T-cell (primary cell): ENCODE data around the gene USH2A. TPM values are rescaled to one million over a fixed set of nuclear protein-coding genes. Genes with fewer than 3 reads are reported as not detected.

Source experiments
- ATAC-seq, 4 experiments: fragments of 200-7000 bp in 3 of 4; fragments of 150-1000 bp in 1 of 4; cut with Tn5 transposase; replicated peaks in 1 of 4; 1 replicate in 3 of 4; 2 replicates in 1 of 4; pipeline ENCODE4 v1.10.0; 2021; ENCODE audit warnings: moderate library complexity in 3 of 4, mild to moderate bottlenecking in 2 of 4, moderate number of reproducible peaks in 1 of 4
- CTCF ChIA-PET, 2 donors: fragments of 300-600 bp; sonication (Branson Sonifier 250); formaldehyde crosslinking; loops; one replicate each; lab custom pipeline; 2022; ENCODE audit warnings: antibody characterized with exemption in 2 of 2; lab: Charles Lee
- POLR2A ChIA-PET, 2 donors: fragments of 300-600 bp; sonication (Branson Sonifier 250); formaldehyde crosslinking; loops; one replicate each; lab custom pipeline; 2022; ENCODE audit warnings: antibody characterized with exemption in 2 of 2; lab: Charles Lee
- DNase-seq, 35 experiments: peaks; one replicate each; pipeline versions ENCODE4 v3.0.0 to v3.0.0-alpha.2; 2013 to 2023
- H3K27ac ChIP-seq: one replicate; pipeline ENCODE4 v1.5.1; 2013; ENCODE audit warnings: low read length
- H3K27me3 ChIP-seq, 2 experiments: replicated peaks in 1 of 2; 1 replicate in 1 of 2; 2 replicates in 1 of 2; pipeline versions ENCODE4 v1.6.1 to v1.7.0; 2013; ENCODE audit warnings: low read length in 1 of 2, mixed read lengths in 1 of 2; ENCODE audit not compliant: control insufficient read depth in 2 of 2, insufficient read depth in 2 of 2; ENCODE audit errors: extremely low read depth in 1 of 2
- H3K36me3 ChIP-seq, 2 donors: 1 replicate in 1 of 2; 2 replicates in 1 of 2; pipeline versions ENCODE4 v1.6.1 to v1.7.0; 2013; ENCODE audit warnings: low read length in 1 of 2; ENCODE audit not compliant: control insufficient read depth in 2 of 2, insufficient read depth in 1 of 2; ENCODE audit errors: extremely low read depth in 1 of 2
- H3K4me1 ChIP-seq, 2 experiments: 1 replicate in 1 of 2; 2 replicates in 1 of 2; pipeline versions ENCODE4 v1.6.1 to v1.7.0; 2013; ENCODE audit warnings: low read length in 2 of 2, mixed read lengths in 1 of 2; ENCODE audit not compliant: insufficient read depth in 2 of 2, control insufficient read depth in 1 of 2; ENCODE audit errors: extremely low read depth in 1 of 2
- H3K4me3 ChIP-seq, 2 donors: 1 replicate in 1 of 2; 2 replicates in 1 of 2; pipeline versions ENCODE4 v1.5.1 to v1.7.0; 2013; ENCODE audit warnings: mild to moderate bottlenecking in 2 of 2, low read length in 1 of 2, moderate library complexity in 1 of 2; ENCODE audit not compliant: control insufficient read depth in 1 of 2; ENCODE audit errors: extremely low read depth in 1 of 2
- H3K9me3 ChIP-seq: 2 replicates; pipeline ENCODE4 v1.7.0; 2013
- H3K27ac Mint-ChIP-seq, 2 donors: one replicate each; pipeline ENCODE4 v1.8.0; 2020 to 2021; ENCODE audit warnings: mild to moderate bottlenecking in 2 of 2, mixed read lengths in 2 of 2
- H3K27me3 Mint-ChIP-seq, 2 donors: one replicate each; pipeline ENCODE4 v1.8.0; 2021 to 2022; ENCODE audit warnings: mixed read lengths in 2 of 2
- H3K36me3 Mint-ChIP-seq: one replicate; pipeline ENCODE4 v1.8.0; 2021; ENCODE audit warnings: mixed read lengths
- H3K4me1 Mint-ChIP-seq, 3 donors: one replicate each; pipeline ENCODE4 v1.8.0; 2020 to 2022; ENCODE audit warnings: mixed read lengths in 3 of 3, mild to moderate bottlenecking in 1 of 3
- H3K4me3 Mint-ChIP-seq, 3 donors: one replicate each; pipeline ENCODE4 v1.8.0; 2020 to 2022; ENCODE audit warnings: mild to moderate bottlenecking in 3 of 3, mixed read lengths in 3 of 3, moderate library complexity in 3 of 3
- H3K9me3 Mint-ChIP-seq, 3 donors: one replicate each; pipeline ENCODE4 v1.8.0; 2020 to 2022; ENCODE audit warnings: mixed read lengths in 3 of 3
- WGBS: methylation state at CpG from one replicate; pipeline ENCODE4 v1.1.5; 2013; ENCODE audit warnings: missing lambda C conversion rate; ENCODE audit not compliant: insufficient coverage; 5-methylcytosine and 5-hydroxymethylcytosine counted together
- total RNA-seq, 35 experiments: library from RNA in 6 of 35; stranded (reverse) in 6 of 35; fragments of 120-200 nt in 1 of 35; gene quantifications; one replicate each; pipeline versions ENCODE4 v1.2.1 to v1.2.4 and lab custom pipeline; 2013 to 2026

The USH2A gene
- total RNA-seq: not detected
- total RNA-seq (2013): not detected
- 0 to 0.10 (median 0) reads per million in 29 experiments for total RNA-seq (lab: John Stamatoyannopoulos, UW)

GRCh38 chr1:216422821-216423520, at the start of gene USH2A:
Gene USH2A (minus strand): TSS chr1:216423448. CDS start chr1:216422336, 1,112 bp downstream.
- ATAC-seq (no peak), DNase-seq (no peak)
- Histone ChIP-seq H3K27me3 (no peaks in the 10 kb centered on the region), H3K4me1 (no peaks in the 10 kb centered on the region), H3K36me3 (no peaks in the 10 kb centered on the region), H3K9me3 (no peaks in the 10 kb centered on the region), H3K4me3 (no peak within 1 kb of the TSS), H3K27ac (no peak within 1 kb of the TSS)
- H3K27ac Mint-ChIP-seq: no peak within 1 kb of the TSS
- 62% methylated on average over 5 of the region's 5 CpGs for WGBS
- H3K9me3 Mint-ChIP-seq: peaks cover 0 to 9% (median 9%) of the 10 kb centered on the region in 3 donors
- H3K27me3 Mint-ChIP-seq: no peaks in the 10 kb centered on the region
- H3K4me1 Mint-ChIP-seq: no peaks in the 10 kb centered on the region
- ChIA-PET POLR2A (no interaction called here), CTCF (no interaction called here)
- no peaks in the 10 kb centered on the region for H3K36me3 Mint-ChIP-seq
- H3K4me3 Mint-ChIP-seq: no peak within 1 kb of the TSS

- Mint-ChIP-seq H3K9me3 (peaks cover 12 to 22% (median 21%) of the 10 kb centered on the region in 3 donors), H3K4me3 (no peak overlapping the region), H3K27me3 (no peaks in the 10 kb centered on the region), H3K36me3 (no peaks in the 10 kb centered on the region), H3K27ac (no peak overlapping the region), H3K4me1 (no peaks in the 10 kb centered on the region)
- POLR2A ChIA-PET: no interaction called here
- DNase-seq: no peak
- no peak for ATAC-seq
- Histone ChIP-seq H3K9me3 (no peaks in the 10 kb centered on the region), H3K27ac (no peak overlapping the region), H3K27me3 (no peaks in the 10 kb centered on the region), H3K36me3 (no peaks in the 10 kb centered on the region), H3K4me3 (no peak overlapping the region), H3K4me1 (no peaks in the 10 kb centered on the region)
- CTCF ChIA-PET: no interaction called here
- WGBS: no CpG with 5 or more reads among the region's 3 CpGs
Measured at GRCh38 chr1:216466162-216466801, 43.0 kb upstream of the USH2A start.

- no peak for ATAC-seq
- ChIA-PET POLR2A (no interaction called here), CTCF (no interaction called here)
- Histone ChIP-seq H3K36me3 (no peaks in the 10 kb centered on the region), H3K27ac (no peak overlapping the region), H3K9me3 (no peaks in the 10 kb centered on the region), H3K4me1 (no peaks in the 10 kb centered on the region), H3K27me3 (no peaks in the 10 kb centered on the region), H3K4me3 (no peak overlapping the region)
- no peak overlapping the region for H3K27ac Mint-ChIP-seq
- H3K27me3 Mint-ChIP-seq: no peaks in the 10 kb centered on the region
- H3K36me3 Mint-ChIP-seq: no peaks in the 10 kb centered on the region
- H3K4me3 Mint-ChIP-seq: no peak overlapping the region
- DNase-seq: no peak
- peaks cover 15 to 24% (median 24%) of the 10 kb centered on the region in 3 donors for H3K9me3 Mint-ChIP-seq
- H3K4me1 Mint-ChIP-seq: no peaks in the 10 kb centered on the region
- no CpG with 5 or more reads among the region's 1 CpG for WGBS
Measured at GRCh38 chr1:216464489-216464888, 41.2 kb upstream of the USH2A start.

- Mint-ChIP-seq H3K4me1 (no peaks in the 10 kb centered on the region), H3K27me3 (no peaks in the 10 kb centered on the region), H3K36me3 (no peaks in the 10 kb centered on the region), H3K27ac (no peak overlapping the region), H3K9me3 (peaks cover 7 to 24% (median 13%) of the 10 kb centered on the region in 3 donors), H3K4me3 (no peak overlapping the region)
- Histone ChIP-seq H3K4me3 (no peak overlapping the region), H3K27ac (no peak overlapping the region), H3K4me1 (no peaks in the 10 kb centered on the region), H3K9me3 (no peaks in the 10 kb centered on the region), H3K27me3 (no peaks in the 10 kb centered on the region), H3K36me3 (no peaks in the 10 kb centered on the region)
- no CpG with 5 or more reads among the region's 3 CpGs for WGBS
- DNase-seq: no peak
- ChIA-PET POLR2A (no interaction called here), CTCF (no interaction called here)
- no peak for ATAC-seq
Measured at GRCh38 chr1:216462066-216462775, 39.0 kb upstream of the USH2A start.

GRCh38 chr1:216461466-216461865, 38.2 kb upstream of the USH2A start:
- DNase-seq (no peak), ATAC-seq (no peak)
- no peaks in the 10 kb centered on the region for H3K4me1 ChIP-seq
- H3K27me3 Mint-ChIP-seq: no peaks in the 10 kb centered on the region
- H3K36me3 ChIP-seq: no peaks in the 10 kb centered on the region
- H3K4me3 Mint-ChIP-seq: no peak overlapping the region
- H3K27me3 ChIP-seq: no peaks in the 10 kb centered on the region
- H3K27ac Mint-ChIP-seq: no peak overlapping the region
- no peak overlapping the region for H3K27ac ChIP-seq
- H3K36me3 Mint-ChIP-seq: no peaks in the 10 kb centered on the region
- ChIA-PET CTCF (no interaction called here), POLR2A (no interaction called here)
- H3K4me3 ChIP-seq: no peak overlapping the region
- H3K9me3 ChIP-seq: no peaks in the 10 kb centered on the region
- H3K4me1 Mint-ChIP-seq: no peaks in the 10 kb centered on the region
- peaks cover 3 to 24% (median 11%) of the 10 kb centered on the region in 3 donors for H3K9me3 Mint-ChIP-seq

- no peak for DNase-seq
- Mint-ChIP-seq H3K36me3 (no peaks in the 10 kb centered on the region), H3K4me1 (no peaks in the 10 kb centered on the region), H3K9me3 (peaks cover 7 to 22% (median 7%) of the 10 kb centered on the region in 3 donors), H3K4me3 (no peak overlapping the region), H3K27me3 (no peaks in the 10 kb centered on the region), H3K27ac (no peak overlapping the region)
- 74% methylated on average over 3 of the region's 3 CpGs for WGBS
- Histone ChIP-seq H3K4me3 (no peak overlapping the region), H3K9me3 (no peaks in the 10 kb centered on the region), H3K36me3 (no peaks in the 10 kb centered on the region), H3K27me3 (no peaks in the 10 kb centered on the region), H3K27ac (no peak overlapping the region), H3K4me1 (no peaks in the 10 kb centered on the region)
- CTCF ChIA-PET: no interaction called here
- POLR2A ChIA-PET: no interaction called here
- no peak for ATAC-seq
Measured at GRCh38 chr1:216459651-216460207, 36.5 kb upstream of the USH2A start.
